Astrocyte (in vitro differentiated cells and primary cell): ENCODE measurements around the gene HLF. TPM values are rescaled to one million over a fixed set of nuclear protein-coding genes. Genes with fewer than 3 reads are reported as not detected.
A peak's percentile ranks its signal among the peaks of the same experiment; 100 is the strongest.

Source experiments
- DNase-seq: peaks from one replicate; pipeline ENCODE4 v3.0.0-alpha.2; 2010; ENCODE audit warnings: low read depth
- FAIRE-seq: peaks from 2 replicates; lab custom pipeline; 2011; peaks lifted over from hg19 to GRCh38; lab: Jason Lieb, UNC
- H2AFZ ChIP-seq: 2 replicates; pipeline ENCODE4 v1.6.0; 2012; ENCODE audit warnings: low read depth, low read length, inconsistent platforms
- H3K27ac ChIP-seq: 2 replicates; pipeline ENCODE4 v1.5.1; 2011; ENCODE audit warnings: low read depth, low read length, inconsistent platforms
- H3K27me3 ChIP-seq: 2 replicates; pipeline ENCODE4 v1.6.0; 2011; ENCODE audit warnings: low read length, inconsistent platforms; ENCODE audit not compliant: insufficient read depth
- H3K36me3 ChIP-seq: 2 replicates; pipeline ENCODE4 v1.5.1; 2011; ENCODE audit warnings: low read length, inconsistent platforms; ENCODE audit not compliant: insufficient read depth
- H3K4me1 ChIP-seq: 2 replicates; pipeline ENCODE4 v1.5.1; 2011; ENCODE audit warnings: low read length, inconsistent platforms; ENCODE audit not compliant: insufficient read depth
- H3K4me2 ChIP-seq: 2 replicates; pipeline ENCODE4 v1.6.0; 2012; ENCODE audit warnings: low read length, inconsistent platforms
- H3K4me3 ChIP-seq: 2 replicates; pipeline ENCODE4 v1.5.1; 2011; ENCODE audit warnings: low read depth, mild to moderate bottlenecking, low read length, inconsistent platforms; ENCODE audit not compliant: insufficient read depth
- H3K79me2 ChIP-seq: 2 replicates; pipeline ENCODE4 v1.6.0; 2012; ENCODE audit warnings: mild to moderate bottlenecking, low read length, inconsistent platforms; ENCODE audit not compliant: insufficient read depth
- H3K9ac ChIP-seq: 2 replicates; pipeline ENCODE4 v1.6.0; 2012; ENCODE audit warnings: mild to moderate bottlenecking, low read length, inconsistent platforms
- H3K9me3 ChIP-seq: 2 replicates; pipeline ENCODE4 v1.5.1; 2012; ENCODE audit warnings: low read depth, mild to moderate bottlenecking, low read length, inconsistent platforms; ENCODE audit not compliant: insufficient read depth
- H4K20me1 ChIP-seq: 2 replicates; pipeline ENCODE4 v1.6.0; 2012; ENCODE audit warnings: low read length, inconsistent platforms; ENCODE audit not compliant: insufficient read depth
- H3K27ac Mint-ChIP-seq: one replicate; pipeline ENCODE4 v1.8.0; 2021; ENCODE audit warnings: mild to moderate bottlenecking, mixed read lengths; ENCODE audit not compliant: unreplicated experiment
- H3K27me3 Mint-ChIP-seq: one replicate; pipeline ENCODE4 v1.8.0; 2021; ENCODE audit warnings: low read depth, mixed read lengths; ENCODE audit not compliant: unreplicated experiment
- H3K36me3 Mint-ChIP-seq: one replicate; pipeline ENCODE4 v1.8.0; 2021; ENCODE audit warnings: low read depth, mixed read lengths; ENCODE audit not compliant: unreplicated experiment
- H3K4me1 Mint-ChIP-seq: one replicate; pipeline ENCODE4 v1.8.0; 2021; ENCODE audit warnings: low read depth, mixed read lengths; ENCODE audit not compliant: unreplicated experiment
- H3K4me3 Mint-ChIP-seq: one replicate; pipeline ENCODE4 v1.8.0; 2021; ENCODE audit warnings: mild to moderate bottlenecking, moderate library complexity, mixed read lengths; ENCODE audit not compliant: unreplicated experiment
- H3K9me3 Mint-ChIP-seq: one replicate; pipeline ENCODE4 v1.8.0; 2021; ENCODE audit warnings: mild to moderate bottlenecking, mixed read lengths; ENCODE audit not compliant: unreplicated experiment
- EZH2 ChIP-seq: IDR thresholded peaks from 2 replicates; pipeline ENCODE4 v1.6.1; 2012; ENCODE audit warnings: mild to moderate bottlenecking, low read length, inconsistent platforms; ENCODE audit not compliant: insufficient read depth
- total RNA-seq: library from RNA; stranded (reverse); gene quantifications from 2 replicates; pipeline ENCODE4 v1.2.1, GENCODE V29; 2021
- TF ChIP-seq, protein P1 (sequence below): IDR thresholded peaks from 2 replicates; pipeline ENCODE4 v1.5.1; 2011; ENCODE audit warnings: low read depth, mild to moderate bottlenecking, inconsistent platforms, low read length, moderate library complexity; ENCODE audit not compliant: insufficient read depth

Gene HLF
- total RNA-seq, 1 donor from 2014 or later = not detected

DNA sequence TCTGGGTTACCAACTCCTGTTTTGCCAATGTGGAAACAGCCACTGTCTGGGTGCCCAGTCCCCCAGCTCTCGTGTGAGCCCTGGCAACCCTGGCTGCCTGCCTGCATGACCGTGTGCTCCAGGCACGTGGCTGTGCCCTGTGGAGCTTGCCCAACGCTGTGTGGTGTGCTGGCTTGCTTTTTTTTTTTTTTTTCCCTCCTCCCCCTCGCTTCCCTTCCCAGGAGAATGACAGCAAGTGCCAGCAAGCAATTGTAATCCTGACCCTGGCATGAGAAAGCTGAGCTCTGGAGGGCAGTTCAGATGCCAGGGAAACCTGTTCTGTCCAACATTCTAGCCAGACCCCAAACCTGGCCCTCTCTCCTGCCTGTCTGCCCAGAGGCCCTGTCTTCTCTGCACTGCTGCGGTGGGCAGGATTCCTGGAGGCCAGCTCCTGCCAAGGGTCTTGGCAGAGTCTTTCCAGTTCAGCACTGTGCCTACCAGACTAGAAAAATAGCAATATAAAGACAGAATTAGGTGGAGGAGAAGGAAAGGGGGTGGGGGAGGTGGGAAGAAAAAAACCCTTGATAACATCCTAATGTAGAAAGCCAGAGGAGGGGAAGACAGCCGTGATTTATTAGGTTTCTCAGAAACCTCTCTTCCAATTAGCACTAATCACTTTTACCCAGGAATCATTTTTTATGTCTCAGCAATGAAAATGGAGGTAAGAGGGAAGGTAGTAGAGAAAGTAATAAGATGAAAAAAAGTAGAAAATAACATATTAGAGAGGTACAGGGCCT is 9.0 kb downstream of the HLF start:
- peaks cover 2% of the 10 kb centered on the region for H3K27me3 ChIP-seq
- FAIRE-seq (no peak), DNase-seq (no peak)
- Mint-ChIP-seq H3K9me3 (no peaks in the 10 kb centered on the region), H3K4me3 (no peak overlapping the region), H3K27ac (no peak overlapping the region), H3K4me1 (no peaks in the 10 kb centered on the region), H3K36me3 (no peaks in the 10 kb centered on the region), H3K27me3 (peaks cover 22% of the 10 kb centered on the region)
- no peaks in the 10 kb centered on the region for H3K9me3 ChIP-seq
- no peaks in the 10 kb centered on the region for H3K36me3 ChIP-seq
- TF ChIP-seq, protein P1, sequence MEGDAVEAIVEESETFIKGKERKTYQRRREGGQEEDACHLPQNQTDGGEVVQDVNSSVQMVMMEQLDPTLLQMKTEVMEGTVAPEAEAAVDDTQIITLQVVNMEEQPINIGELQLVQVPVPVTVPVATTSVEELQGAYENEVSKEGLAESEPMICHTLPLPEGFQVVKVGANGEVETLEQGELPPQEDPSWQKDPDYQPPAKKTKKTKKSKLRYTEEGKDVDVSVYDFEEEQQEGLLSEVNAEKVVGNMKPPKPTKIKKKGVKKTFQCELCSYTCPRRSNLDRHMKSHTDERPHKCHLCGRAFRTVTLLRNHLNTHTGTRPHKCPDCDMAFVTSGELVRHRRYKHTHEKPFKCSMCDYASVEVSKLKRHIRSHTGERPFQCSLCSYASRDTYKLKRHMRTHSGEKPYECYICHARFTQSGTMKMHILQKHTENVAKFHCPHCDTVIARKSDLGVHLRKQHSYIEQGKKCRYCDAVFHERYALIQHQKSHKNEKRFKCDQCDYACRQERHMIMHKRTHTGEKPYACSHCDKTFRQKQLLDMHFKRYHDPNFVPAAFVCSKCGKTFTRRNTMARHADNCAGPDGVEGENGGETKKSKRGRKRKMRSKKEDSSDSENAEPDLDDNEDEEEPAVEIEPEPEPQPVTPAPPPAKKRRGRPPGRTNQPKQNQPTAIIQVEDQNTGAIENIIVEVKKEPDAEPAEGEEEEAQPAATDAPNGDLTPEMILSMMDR = no peak
- no peak for TF ChIP-seq EZH2
- no peaks in the 10 kb centered on the region for H3K79me2 ChIP-seq
- no peak overlapping the region for H3K4me2 ChIP-seq
- H3K4me3 ChIP-seq = no peak overlapping the region
- no peak overlapping the region for H2AFZ ChIP-seq
- H3K4me1 ChIP-seq = peaks cover 5% of the 10 kb centered on the region
- no peak overlapping the region for H3K9ac ChIP-seq
- no peak overlapping the region for H3K27ac ChIP-seq
- H4K20me1 ChIP-seq = no peaks in the 10 kb centered on the region

DNA sequence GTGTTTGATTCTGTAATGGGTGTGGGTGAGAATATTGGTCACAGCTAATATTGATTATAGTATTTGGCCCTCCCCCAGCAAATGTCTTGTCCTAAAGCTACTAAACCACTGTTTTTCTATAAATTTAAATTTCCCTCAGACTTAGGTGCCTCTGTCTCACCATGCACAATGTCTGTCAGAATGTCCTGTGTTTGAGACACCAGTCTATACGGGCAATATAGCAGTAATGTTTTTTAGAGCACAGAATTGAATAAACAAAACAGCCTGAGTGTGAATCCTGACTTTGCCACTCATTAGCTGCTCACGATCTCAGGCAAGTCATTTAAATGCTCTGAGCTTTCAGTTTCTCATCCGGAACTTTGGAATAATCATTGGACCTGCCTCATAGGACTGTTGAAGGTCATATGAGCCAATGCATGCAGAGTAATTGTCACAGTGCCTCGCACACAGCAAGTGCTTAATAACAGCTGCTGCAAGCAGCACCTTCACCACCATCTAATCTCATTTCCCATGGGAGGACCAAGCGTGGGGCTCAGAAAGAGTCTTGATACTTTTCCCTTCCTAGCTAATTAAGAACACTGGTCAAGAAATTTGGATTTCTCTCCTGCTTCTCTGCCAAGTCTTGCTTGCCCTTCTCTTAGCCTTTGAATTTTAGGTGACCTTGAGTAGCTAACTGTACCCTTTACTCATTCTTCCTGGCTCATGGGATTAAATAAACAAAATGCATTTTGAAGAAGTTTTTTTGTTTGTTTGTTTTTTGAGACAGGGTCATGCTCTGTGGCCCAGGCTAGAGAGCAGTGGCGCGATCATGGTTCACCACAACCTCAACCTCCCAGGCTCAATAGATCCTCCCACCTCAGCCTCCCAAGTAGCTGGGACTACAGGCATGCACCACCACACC is 9.8 kb downstream of the HLF start:
- H3K27ac Mint-ChIP-seq = peak overlapping the region; percentile 23
- no peak overlapping the region for H3K4me3 ChIP-seq
- no peak for FAIRE-seq

More for the DNA sequence above, 9.8 kb downstream of the HLF start:
- Mint-ChIP-seq H3K27me3 (peaks cover 17% of the 10 kb centered on the region), H3K4me3 (no peak overlapping the region), H3K36me3 (no peaks in the 10 kb centered on the region), H3K4me1 (no peaks in the 10 kb centered on the region), H3K9me3 (no peaks in the 10 kb centered on the region)
- no peak for DNase-seq
- Histone ChIP-seq H4K20me1 (no peaks in the 10 kb centered on the region), H3K9me3 (no peaks in the 10 kb centered on the region), H3K9ac (no peak overlapping the region), H3K27ac (no peak overlapping the region), H3K27me3 (no peaks in the 10 kb centered on the region), H3K4me1 (peaks cover 5% of the 10 kb centered on the region), H2AFZ (no peak overlapping the region), H3K79me2 (no peaks in the 10 kb centered on the region), H3K36me3 (no peaks in the 10 kb centered on the region), H3K4me2 (no peak overlapping the region)
- TF ChIP-seq, protein P1 = no peak
- no peak for TF ChIP-seq EZH2
